Natural killer cell (primary cell): ENCODE measurements around the gene GSAP. TPM values are rescaled to one million over a fixed set of nuclear protein-coding genes. Genes with fewer than 3 reads are reported as not detected.

ENCODE experiments used
- ATAC-seq, 3 donors: fragments of 150-1000 bp in 2 of 3; fragments of 200-7000 bp in 1 of 3; cut with Tn5 transposase; 1 replicate in 1 of 3; 2 replicates in 2 of 3; pipeline ENCODE4 v1.10.0; 2021; ENCODE audit warnings: mild to moderate bottlenecking in 2 of 3, moderate library complexity in 2 of 3
- DNase-seq, 2 donors: peaks; one replicate each; pipeline versions ENCODE4 v3.0.0 to v3.0.0-alpha.2; 2013 to 2021; ENCODE audit warnings: mixed read lengths in 1 of 2
- H3K27ac ChIP-seq: one replicate; pipeline ENCODE4 v1.5.1; 2013; ENCODE audit warnings: mild to moderate bottlenecking, low read length
- H3K27me3 ChIP-seq: one replicate; pipeline ENCODE4 v1.6.1; 2013; ENCODE audit warnings: low read length; ENCODE audit not compliant: control insufficient read depth, insufficient read depth
- H3K36me3 ChIP-seq: one replicate; pipeline ENCODE4 v1.6.1; 2013; ENCODE audit warnings: low read length; ENCODE audit not compliant: control insufficient read depth, insufficient read depth
- H3K4me1 ChIP-seq: one replicate; pipeline ENCODE4 v1.6.1; 2013; ENCODE audit warnings: low read length; ENCODE audit not compliant: control insufficient read depth, insufficient read depth
- H3K4me3 ChIP-seq: one replicate; pipeline ENCODE4 v1.5.1; 2013; ENCODE audit warnings: low read length
- H3K9me3 ChIP-seq: one replicate; pipeline ENCODE4 v1.6.1; 2013; ENCODE audit warnings: low read length; ENCODE audit not compliant: control insufficient read depth, insufficient read depth
- H3K27ac Mint-ChIP-seq, 2 donors: one replicate each; pipeline ENCODE4 v1.8.0; 2022; ENCODE audit warnings: mild to moderate bottlenecking in 2 of 2, mixed read lengths in 2 of 2, moderate library complexity in 1 of 2
- H3K27me3 Mint-ChIP-seq, 2 donors: one replicate each; pipeline ENCODE4 v1.8.0; 2022; ENCODE audit warnings: low read depth in 2 of 2, mixed read lengths in 2 of 2
- H3K36me3 Mint-ChIP-seq: one replicate; pipeline ENCODE4 v1.8.0; 2022; ENCODE audit warnings: mixed read lengths
- H3K4me1 Mint-ChIP-seq, 2 donors: one replicate each; pipeline ENCODE4 v1.8.0; 2022; ENCODE audit warnings: mixed read lengths in 2 of 2
- H3K4me3 Mint-ChIP-seq: one replicate; pipeline ENCODE4 v1.8.0; 2022; ENCODE audit warnings: mild to moderate bottlenecking, moderate library complexity, mixed read lengths
- H3K9me3 Mint-ChIP-seq, 2 donors: one replicate each; pipeline ENCODE4 v1.8.0; 2022; ENCODE audit warnings: mixed read lengths in 2 of 2
- CTCF ChIP-seq: fragments of 200-600 bp; IDR thresholded peaks from one replicate; pipeline ENCODE4 v1.8.0; 2022; ENCODE audit warnings: antibody characterized with exemption
- WGBS: methylation state at CpG from one replicate; pipeline ENCODE4 v1.1.7; 2013; ENCODE audit warnings: missing lambda C conversion rate; ENCODE audit not compliant: insufficient coverage; 5-methylcytosine and 5-hydroxymethylcytosine counted together
- intact Hi-C: fragments of 100-400 bp; cut with micrococcal nuclease; formaldehyde crosslinking; loops from one replicate; pipeline ENCODE4 v1.14.2; 2022
- total RNA-seq, 4 donors: library from RNA; stranded (reverse); fragments of 120-200 nt in 1 of 4; gene quantifications; one replicate each; pipeline versions ENCODE4 v1.2.3 to v1.2.4, GENCODE V29; 2013 to 2022

GSAP gene
- total RNA-seq, 3 donors from 2014 or later (not counting 1 experiment from before 2014, with no cell fraction given) = 202 to 302 (median 301) TPM

GRCh38 chr7:77426052-77426404 is 9.9 kb upstream of the GSAP start:
- H3K4me1 ChIP-seq = peaks cover 16% of the 10 kb centered on the region
- peaks cover 24 to 29% of the 10 kb centered on the region in 2 donors for H3K4me1 Mint-ChIP-seq
- WGBS = 79% methylated on average over 3 of the region's 5 CpGs
- no peaks in the 10 kb centered on the region for H3K27me3 Mint-ChIP-seq
- no peak overlapping the region for H3K4me3 ChIP-seq
- intact Hi-C loops = loop anchor here (5.0 kb wide), 1 partner anchor 111 kb away; the partner anchor contains the start of gene PTPN12
- TF ChIP-seq CTCF = no peak
- no peaks in the 10 kb centered on the region for H3K27me3 ChIP-seq
- H3K27ac Mint-ChIP-seq = no peak overlapping the region
- no peak overlapping the region for H3K27ac ChIP-seq
- no peaks in the 10 kb centered on the region for H3K36me3 Mint-ChIP-seq
- DNase-seq (no peak), ATAC-seq (no peak)
- no peaks in the 10 kb centered on the region for H3K9me3 ChIP-seq
- H3K36me3 ChIP-seq = no peaks in the 10 kb centered on the region
- H3K9me3 Mint-ChIP-seq = no peaks in the 10 kb centered on the region
- no peak overlapping the region for H3K4me3 Mint-ChIP-seq

GRCh38 chr7:77425101-77426051 is 9.2 kb upstream of the GSAP start:
- Mint-ChIP-seq H3K36me3 (no peaks in the 10 kb centered on the region), H3K4me1 (peaks cover 24 to 29% of the 10 kb centered on the region in 2 donors), H3K27me3 (no peaks in the 10 kb centered on the region), H3K27ac (no peak overlapping the region), H3K9me3 (no peaks in the 10 kb centered on the region), H3K4me3 (no peak overlapping the region)
- Histone ChIP-seq H3K27ac (no peak overlapping the region), H3K36me3 (no peaks in the 10 kb centered on the region), H3K4me3 (no peak overlapping the region), H3K4me1 (peaks cover 16% of the 10 kb centered on the region), H3K9me3 (no peaks in the 10 kb centered on the region), H3K27me3 (no peaks in the 10 kb centered on the region)
- WGBS = 92% methylated on average over 8 of the region's 10 CpGs
- ATAC-seq = no peak
- no peak for TF ChIP-seq CTCF
- DNase-seq = no peak
- intact Hi-C loops = loop anchor here (5.0 kb wide), 1 partner anchor 112 kb away; the partner anchor contains the start of gene PTPN12

GRCh38 chr7:77422500-77422899 is 6.4 kb upstream of the GSAP start:
- no peaks in the 10 kb centered on the region for H3K9me3 ChIP-seq
- no peak overlapping the region for H3K4me3 Mint-ChIP-seq
- TF ChIP-seq CTCF = no peak
- H3K36me3 Mint-ChIP-seq = no peaks in the 10 kb centered on the region
- peaks cover 3% of the 10 kb centered on the region for H3K4me1 ChIP-seq
- no peaks in the 10 kb centered on the region for H3K36me3 ChIP-seq
- H3K27me3 ChIP-seq = no peaks in the 10 kb centered on the region
- no peaks in the 10 kb centered on the region for H3K9me3 Mint-ChIP-seq
- peaks cover 20 to 21% of the 10 kb centered on the region in 2 donors for H3K4me1 Mint-ChIP-seq
- H3K27ac Mint-ChIP-seq = no peak overlapping the region
- no peak for DNase-seq
- ATAC-seq = no peak
- H3K4me3 ChIP-seq = no peak overlapping the region
- no peak overlapping the region for H3K27ac ChIP-seq
- intact Hi-C loops = no loop called here
- H3K27me3 Mint-ChIP-seq = no peaks in the 10 kb centered on the region
